HEK293 (cell line): ENCODE measurements around the gene ATP1A3.
"Not testable (repeated sequence)": the region's sequence is repeated elsewhere in the genome, so short reads cannot be mapped to it uniquely, and the experiment has no call there.

ENCODE experiments used
- CTCF ChIA-PET: fragments of 350-600 bp; formaldehyde crosslinking; extraction: SDS; loops from one replicate; lab custom pipeline; 2021; ENCODE audit warnings: antibody characterized with exemption; lab: Yijun Ruan, JAX
- POLR2A ChIA-PET: fragments of 300-600 bp; formaldehyde crosslinking; extraction: SDS; loops from one replicate; lab custom pipeline; 2020; ENCODE audit warnings: antibody characterized with exemption, inconsistent platforms; lab: Yijun Ruan, JAX
- H3K27ac ChIP-seq: fragments of 200-500 bp; sonication (Bioruptor generic); 2 replicates; pipeline ENCODE4 v1.5.1; 2014; ENCODE audit warnings: low read depth, low read length, control low read depth, inconsistent platforms; ENCODE audit errors: extremely low read depth
- H3K36me3 ChIP-seq, 2 experiments: fragments of 200-500 bp in 1 of 2; sonication (Bioruptor generic) in 1 of 2; 1 replicate in 1 of 2; 2 replicates in 1 of 2; pipeline ENCODE4 v1.5.1; 2014 to 2017; ENCODE audit warnings: inconsistent platforms in 2 of 2, low read length in 2 of 2; ENCODE audit not compliant: control insufficient read depth in 2 of 2, insufficient read depth in 1 of 2
- H3K4me1 ChIP-seq: fragments of 200-500 bp; sonication (Bioruptor generic); 2 replicates; pipeline ENCODE4 v1.5.1; 2014; ENCODE audit warnings: mild to moderate bottlenecking, low read length, inconsistent platforms; ENCODE audit not compliant: control insufficient read depth, insufficient read depth
- H3K4me3 ChIP-seq: 2 replicates; pipeline ENCODE4 v1.5.1; 2011; ENCODE audit warnings: low read depth, mild to moderate bottlenecking, control low read depth, low read length, moderate library complexity
- H3K9me3 ChIP-seq: fragments of 200-500 bp; sonication (Bioruptor generic); 2 replicates; pipeline ENCODE4 v1.5.1; 2014; ENCODE audit warnings: low read depth, low read length, inconsistent platforms; ENCODE audit not compliant: control insufficient read depth, insufficient read depth
- GLI2 ChIP-seq: fragments of 450-650 bp; formaldehyde crosslinking; IDR thresholded peaks from 2 replicates; pipeline ENCODE4; 2017; ENCODE audit warnings: missing biosample characterization, missing genetic modification characterization, low read depth, borderline replicate concordance
- GLIS1 ChIP-seq: fragments of 450-650 bp; formaldehyde crosslinking; IDR thresholded peaks from 2 replicates; pipeline ENCODE4 v1.5.1; 2016; ENCODE audit warnings: missing biosample characterization, missing genetic modification characterization
- HOXD13 ChIP-seq: sonication (generic); formaldehyde crosslinking; IDR thresholded peaks from 2 replicates; pipeline ENCODE4 v1.8.0; 2022; ENCODE audit warnings: missing genetic modification reagents, borderline replicate concordance
- KLF9 ChIP-seq: fragments of 450-650 bp; formaldehyde crosslinking; IDR thresholded peaks from 2 replicates; pipeline ENCODE4 v1.5.1; 2016; ENCODE audit warnings: missing biosample characterization, missing genetic modification characterization, low read depth
- MEIS1 ChIP-seq: sonication (generic); formaldehyde crosslinking; IDR thresholded peaks from 2 replicates; pipeline ENCODE4 v1.8.1; 2022; ENCODE audit warnings: missing genetic modification reagents, mild to moderate bottlenecking, borderline replicate concordance
- SCRT1 ChIP-seq: fragments of 450-650 bp; formaldehyde crosslinking; IDR thresholded peaks from 2 replicates; pipeline ENCODE4 v1.5.1; 2016; ENCODE audit warnings: missing biosample characterization, missing genetic modification characterization, borderline replicate concordance
- ZBTB1 ChIP-seq: fragments of 450-650 bp; formaldehyde crosslinking; IDR thresholded peaks from 2 replicates; pipeline ENCODE4 v1.5.1; 2016; ENCODE audit warnings: missing biosample characterization, missing genetic modification characterization
- ZBTB20 ChIP-seq: fragments of 450-650 bp; formaldehyde crosslinking; IDR thresholded peaks from 2 replicates; pipeline ENCODE4 v1.5.1; 2016; ENCODE audit warnings: missing biosample characterization, missing genetic modification characterization
- ZNF132 ChIP-seq: fragments of 450-650 bp; formaldehyde crosslinking; IDR thresholded peaks from 2 replicates; pipeline ENCODE4 v1.5.1; 2017; ENCODE audit warnings: missing biosample characterization, missing genetic modification characterization, borderline replicate concordance
- ZNF146 ChIP-seq: fragments of 450-650 bp; formaldehyde crosslinking; IDR thresholded peaks from 2 replicates; pipeline ENCODE4 v1.5.1; 2016; ENCODE audit warnings: missing biosample characterization, missing genetic modification characterization
- ZNF211 ChIP-seq: fragments of 450-650 bp; formaldehyde crosslinking; IDR thresholded peaks from 2 replicates; pipeline ENCODE4 v1.5.1; 2016; ENCODE audit warnings: low read depth, missing biosample characterization, missing genetic modification characterization
- ZNF560 ChIP-seq: fragments of 450-650 bp; formaldehyde crosslinking; IDR thresholded peaks from 2 replicates; pipeline ENCODE4 v1.5.1; 2017; ENCODE audit warnings: missing biosample characterization, missing genetic modification characterization, borderline replicate concordance
- ZNF623 ChIP-seq: fragments of 450-650 bp; formaldehyde crosslinking; IDR thresholded peaks from 2 replicates; pipeline ENCODE4 v1.5.1; 2016; ENCODE audit warnings: missing biosample characterization, missing genetic modification characterization
- ZNF677 ChIP-seq: fragments of 450-650 bp; IDR thresholded peaks from 2 replicates; pipeline ENCODE4 v1.5.0; 2018; ENCODE audit warnings: missing biosample characterization, mild to moderate bottlenecking, missing genetic modification characterization, moderate library complexity
- ZNF776 ChIP-seq: fragments of 450-650 bp; formaldehyde crosslinking; IDR thresholded peaks from 2 replicates; pipeline ENCODE4 v1.5.0; 2017; ENCODE audit warnings: missing biosample characterization, missing genetic modification characterization, borderline replicate concordance
- ZSCAN16 ChIP-seq: fragments of 450-650 bp; formaldehyde crosslinking; IDR thresholded peaks from 2 replicates; pipeline ENCODE4 v1.5.1; 2016; ENCODE audit warnings: missing biosample characterization, missing genetic modification characterization
- TF ChIP-seq, protein P1 (sequence below): fragments of 450-650 bp; formaldehyde crosslinking; IDR thresholded peaks from 2 replicates; pipeline ENCODE4 v1.5.1; 2016; ENCODE audit warnings: missing biosample characterization, missing genetic modification characterization
- TF ChIP-seq, protein P2 (sequence below): fragments of 450-650 bp; formaldehyde crosslinking; IDR thresholded peaks from 2 replicates; pipeline ENCODE4 v1.5.1; 2017; ENCODE audit warnings: missing biosample characterization, mild to moderate bottlenecking, missing genetic modification characterization, moderate library complexity
- TF ChIP-seq, protein P3 (sequence below): fragments of 450-650 bp; formaldehyde crosslinking; IDR thresholded peaks from 2 replicates; pipeline ENCODE4 v1.5.1; 2017; ENCODE audit warnings: missing biosample characterization, missing genetic modification characterization
- TF ChIP-seq, protein P4 (sequence below): fragments of 450-650 bp; formaldehyde crosslinking; IDR thresholded peaks from 2 replicates; pipeline ENCODE4 v1.5.1; 2017; ENCODE audit warnings: missing biosample characterization, missing genetic modification characterization

Gene ATP1A3

DNA sequence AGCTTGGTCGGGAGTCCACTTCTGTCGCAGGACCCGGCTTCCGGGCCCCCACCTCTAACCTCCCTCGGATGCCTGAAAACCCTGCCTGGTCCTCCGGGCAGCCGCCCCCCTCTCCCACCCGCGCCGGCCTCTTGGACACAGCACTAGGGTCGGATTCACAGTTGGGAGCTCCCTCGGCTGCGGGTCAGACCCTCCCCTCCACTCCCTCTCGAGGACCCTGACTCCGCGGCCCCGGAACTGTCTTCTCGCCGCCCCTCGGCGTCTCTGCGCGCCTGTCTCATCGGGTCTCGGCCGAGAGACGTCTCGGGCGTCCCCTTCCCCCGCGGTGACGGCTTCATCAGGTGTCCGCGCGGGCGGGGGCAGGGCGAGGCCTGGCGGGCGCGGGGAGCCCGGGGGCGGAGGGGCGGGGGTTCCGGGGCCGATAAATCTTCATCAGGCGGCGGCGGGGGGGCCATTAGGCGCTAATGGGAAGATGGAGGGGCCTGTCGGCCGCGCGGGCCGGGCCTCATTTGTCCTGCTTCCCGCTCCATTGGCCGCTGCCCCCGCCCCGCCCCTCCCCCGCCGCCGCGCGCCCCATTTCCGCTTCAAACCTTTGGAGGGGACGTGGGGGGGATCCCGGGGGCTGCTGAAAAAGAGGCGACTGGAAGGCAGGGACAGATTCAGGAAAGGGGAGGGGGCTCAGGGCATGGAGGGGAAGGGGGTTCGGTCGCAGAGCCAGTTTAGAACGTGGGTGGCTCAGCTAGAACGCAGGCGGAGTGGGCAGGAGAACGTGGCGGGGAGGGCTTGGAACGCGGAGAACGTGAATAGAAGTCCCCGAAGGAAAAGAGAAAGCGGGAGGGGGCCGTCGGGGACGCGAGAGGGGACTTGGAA, 53.9 kb downstream of the ATP1A3 start (continued):
- TF ChIP-seq ZNF211 = no peak
- TF ChIP-seq ZNF677 = no peak
- TF ChIP-seq ZNF776 (tag by site-specific recombination) = no peak
- no peak for TF ChIP-seq SCRT1 (tag by site-specific recombination)
- TF ChIP-seq ZNF560 (tag by site-specific recombination) = no peak
- peak; percentile 55; the same call in 1 of the 2 replicates for TF ChIP-seq ZBTB20 (tag by site-specific recombination)
- TF ChIP-seq ZNF146 (tag by site-specific recombination) = no peak
- peak; percentile 39; the same call in 1 of the 2 replicates for TF ChIP-seq KLF9 (tag by site-specific recombination)
- TF ChIP-seq, protein P1, sequence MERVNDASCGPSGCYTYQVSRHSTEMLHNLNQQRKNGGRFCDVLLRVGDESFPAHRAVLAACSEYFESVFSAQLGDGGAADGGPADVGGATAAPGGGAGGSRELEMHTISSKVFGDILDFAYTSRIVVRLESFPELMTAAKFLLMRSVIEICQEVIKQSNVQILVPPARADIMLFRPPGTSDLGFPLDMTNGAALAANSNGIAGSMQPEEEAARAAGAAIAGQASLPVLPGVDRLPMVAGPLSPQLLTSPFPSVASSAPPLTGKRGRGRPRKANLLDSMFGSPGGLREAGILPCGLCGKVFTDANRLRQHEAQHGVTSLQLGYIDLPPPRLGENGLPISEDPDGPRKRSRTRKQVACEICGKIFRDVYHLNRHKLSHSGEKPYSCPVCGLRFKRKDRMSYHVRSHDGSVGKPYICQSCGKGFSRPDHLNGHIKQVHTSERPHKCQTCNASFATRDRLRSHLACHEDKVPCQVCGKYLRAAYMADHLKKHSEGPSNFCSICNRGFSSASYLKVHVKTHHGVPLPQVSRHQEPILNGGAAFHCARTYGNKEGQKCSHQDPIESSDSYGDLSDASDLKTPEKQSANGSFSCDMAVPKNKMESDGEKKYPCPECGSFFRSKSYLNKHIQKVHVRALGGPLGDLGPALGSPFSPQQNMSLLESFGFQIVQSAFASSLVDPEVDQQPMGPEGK = peak; percentile 79
- TF ChIP-seq MEIS1 = no peak
- no peak for TF ChIP-seq GLI2 (tag by site-specific recombination)
- TF ChIP-seq, protein P2, sequence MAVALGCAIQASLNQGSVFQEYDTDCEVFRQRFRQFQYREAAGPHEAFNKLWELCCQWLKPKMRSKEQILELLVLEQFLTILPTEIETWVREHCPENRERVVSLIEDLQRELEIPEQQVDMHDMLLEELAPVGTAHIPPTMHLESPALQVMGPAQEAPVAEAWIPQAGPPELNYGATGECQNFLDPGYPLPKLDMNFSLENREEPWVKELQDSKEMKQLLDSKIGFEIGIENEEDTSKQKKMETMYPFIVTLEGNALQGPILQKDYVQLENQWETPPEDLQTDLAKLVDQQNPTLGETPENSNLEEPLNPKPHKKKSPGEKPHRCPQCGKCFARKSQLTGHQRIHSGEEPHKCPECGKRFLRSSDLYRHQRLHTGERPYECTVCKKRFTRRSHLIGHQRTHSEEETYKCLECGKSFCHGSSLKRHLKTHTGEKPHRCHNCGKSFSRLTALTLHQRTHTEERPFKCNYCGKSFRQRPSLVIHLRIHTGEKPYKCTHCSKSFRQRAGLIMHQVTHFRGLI (tag by site-specific recombination) = no peak
- TF ChIP-seq ZNF132 (tag by site-specific recombination) = no peak

DNA sequence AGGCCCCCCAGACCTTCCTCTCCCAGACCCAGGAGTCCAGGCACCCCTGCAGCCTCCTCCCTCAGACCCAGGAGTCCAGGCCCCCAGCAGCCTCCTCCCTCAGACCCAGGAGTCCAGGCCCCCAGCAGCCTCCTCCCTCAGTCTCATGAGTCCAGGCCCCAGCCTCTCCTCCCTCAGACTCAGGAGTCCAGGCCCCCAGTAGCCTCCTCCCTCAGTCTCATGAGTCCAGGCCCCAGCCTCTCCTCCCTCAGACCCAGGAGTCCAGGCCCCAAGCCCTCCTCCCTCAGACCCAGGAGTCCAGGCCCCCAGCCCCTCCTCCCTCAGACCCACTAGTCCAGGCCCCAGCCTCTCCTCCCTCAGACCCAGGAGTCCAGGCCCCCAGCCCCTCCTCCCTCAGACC, 54.8 kb downstream of the ATP1A3 start:
- H3K4me1 ChIP-seq, H3K36me3 ChIP-seq, CTCF ChIA-PET, H3K9me3 ChIP-seq, H3K4me3 ChIP-seq, H3K27ac ChIP-seq: not testable (repeated sequence)
- POLR2A ChIA-PET = interaction anchor here (0.8 to 1.6 kb wide), 2 partner anchors 66 to 80 kb away, joined by 4 to 8 read pairs; partner anchors contain the start of gene RPS19
- peak; percentile 73 for TF ChIP-seq GLIS1 (tag by site-specific recombination)

DNA sequence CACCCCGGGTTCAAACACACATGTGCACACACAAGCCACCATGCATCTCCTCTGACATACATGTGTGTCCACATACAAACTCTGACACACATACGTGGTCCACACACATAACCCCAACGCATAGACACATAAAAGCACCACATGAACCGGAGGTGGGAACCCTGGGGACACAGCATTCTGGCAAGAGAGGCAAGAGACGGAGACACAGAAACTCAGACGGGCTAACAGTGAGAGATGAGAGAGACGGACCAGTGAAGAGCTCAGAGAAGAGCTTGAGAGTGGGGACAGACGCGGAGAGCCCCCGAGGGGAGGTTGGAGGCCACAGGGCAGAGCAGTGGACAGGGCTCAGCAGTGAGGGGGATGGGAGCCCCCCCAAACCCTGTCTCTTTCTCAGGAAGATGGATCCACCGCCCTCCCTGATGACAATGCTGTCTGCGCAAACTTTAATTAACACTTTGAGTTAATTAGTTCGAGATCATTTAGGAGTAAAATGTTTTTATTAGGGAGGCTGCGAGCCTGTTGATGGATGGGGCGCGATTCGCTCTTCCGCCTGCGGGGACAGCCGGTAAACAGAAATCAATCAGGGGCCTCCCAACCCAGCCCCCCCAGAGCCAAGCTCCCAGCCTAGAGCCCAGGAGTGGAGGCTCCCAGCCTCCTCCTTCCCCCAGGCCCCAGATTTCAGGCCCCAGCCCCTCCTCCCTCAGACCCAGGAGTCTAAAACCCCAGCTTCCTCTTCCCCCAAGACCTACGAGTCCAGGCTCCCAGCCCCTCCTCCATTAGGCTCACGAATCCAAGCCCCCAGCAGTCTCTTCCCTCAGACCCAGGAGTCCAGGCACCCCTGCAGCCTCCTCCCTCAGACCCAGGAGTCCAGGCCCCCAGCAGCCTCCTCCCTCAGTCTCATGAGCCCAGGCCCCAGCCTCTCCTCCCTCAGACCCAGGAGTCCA, 56.2 kb downstream of the ATP1A3 start:
- H3K9me3 ChIP-seq = no peaks in the 10 kb centered on the region
- ChIA-PET POLR2A (interaction anchor here (1.2 to 1.9 kb wide), 3 partner anchors 54 to 78 kb away, joined by 4 to 8 read pairs (median 7); partner anchors contain the start of gene RPS19), CTCF (interaction anchor here (0.5 to 1.9 kb wide), 8 partner anchors 10 to 184 kb away, joined by 3 to 18 read pairs (median 3); no protein-coding TSS in a partner anchor)
- no peak overlapping the region for H3K4me3 ChIP-seq
- peaks cover 3% of the 10 kb centered on the region; the same call in 1 of the 2 replicates for H3K4me1 ChIP-seq
- no peaks in the 10 kb centered on the region for H3K36me3 ChIP-seq
- H3K27ac ChIP-seq = no peak overlapping the region
- no peak for TF ChIP-seq ZBTB1
- TF ChIP-seq, protein P3, sequence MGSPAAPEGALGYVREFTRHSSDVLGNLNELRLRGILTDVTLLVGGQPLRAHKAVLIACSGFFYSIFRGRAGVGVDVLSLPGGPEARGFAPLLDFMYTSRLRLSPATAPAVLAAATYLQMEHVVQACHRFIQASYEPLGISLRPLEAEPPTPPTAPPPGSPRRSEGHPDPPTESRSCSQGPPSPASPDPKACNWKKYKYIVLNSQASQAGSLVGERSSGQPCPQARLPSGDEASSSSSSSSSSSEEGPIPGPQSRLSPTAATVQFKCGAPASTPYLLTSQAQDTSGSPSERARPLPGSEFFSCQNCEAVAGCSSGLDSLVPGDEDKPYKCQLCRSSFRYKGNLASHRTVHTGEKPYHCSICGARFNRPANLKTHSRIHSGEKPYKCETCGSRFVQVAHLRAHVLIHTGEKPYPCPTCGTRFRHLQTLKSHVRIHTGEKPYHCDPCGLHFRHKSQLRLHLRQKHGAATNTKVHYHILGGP (tag by site-specific recombination) = no peak
- no peak for TF ChIP-seq ZSCAN16 (tag by site-specific recombination)
- no peak for TF ChIP-seq ZNF211
- TF ChIP-seq GLI2 (tag by site-specific recombination) = no peak
- TF ChIP-seq, protein P4, sequence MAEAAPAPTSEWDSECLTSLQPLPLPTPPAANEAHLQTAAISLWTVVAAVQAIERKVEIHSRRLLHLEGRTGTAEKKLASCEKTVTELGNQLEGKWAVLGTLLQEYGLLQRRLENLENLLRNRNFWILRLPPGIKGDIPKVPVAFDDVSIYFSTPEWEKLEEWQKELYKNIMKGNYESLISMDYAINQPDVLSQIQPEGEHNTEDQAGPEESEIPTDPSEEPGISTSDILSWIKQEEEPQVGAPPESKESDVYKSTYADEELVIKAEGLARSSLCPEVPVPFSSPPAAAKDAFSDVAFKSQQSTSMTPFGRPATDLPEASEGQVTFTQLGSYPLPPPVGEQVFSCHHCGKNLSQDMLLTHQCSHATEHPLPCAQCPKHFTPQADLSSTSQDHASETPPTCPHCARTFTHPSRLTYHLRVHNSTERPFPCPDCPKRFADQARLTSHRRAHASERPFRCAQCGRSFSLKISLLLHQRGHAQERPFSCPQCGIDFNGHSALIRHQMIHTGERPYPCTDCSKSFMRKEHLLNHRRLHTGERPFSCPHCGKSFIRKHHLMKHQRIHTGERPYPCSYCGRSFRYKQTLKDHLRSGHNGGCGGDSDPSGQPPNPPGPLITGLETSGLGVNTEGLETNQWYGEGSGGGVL (tag by site-specific recombination) = no peak
- peak; percentile 73 for TF ChIP-seq GLIS1 (tag by site-specific recombination)
- no peak for TF ChIP-seq ZNF623 (tag by site-specific recombination)
- TF ChIP-seq HOXD13 (CRISPR knock-in tag) = no peak
- TF ChIP-seq, protein P1 = peak; percentile 52; the same call in 1 of the 2 replicates
